GM15510 (cell line): ENCODE measurements around the gene DCHS2.

Experiments
- POLR2A ChIP-seq: IDR thresholded peaks from 3 replicates; pipeline ENCODE4 v1.6.1; 2011; ENCODE audit warnings: borderline replicate concordance; ENCODE audit not compliant: insufficient read length; ENCODE audit errors: extremely low read depth

Gene DCHS2

GRCh38 chr4:154390324-154390723 lies 101.3 kb downstream of the DCHS2 start:
- no peak for TF ChIP-seq POLR2A

GRCh38 chr4:154389148-154389547 lies 102.5 kb downstream of the DCHS2 start:
- no peak for TF ChIP-seq POLR2A

DNA sequence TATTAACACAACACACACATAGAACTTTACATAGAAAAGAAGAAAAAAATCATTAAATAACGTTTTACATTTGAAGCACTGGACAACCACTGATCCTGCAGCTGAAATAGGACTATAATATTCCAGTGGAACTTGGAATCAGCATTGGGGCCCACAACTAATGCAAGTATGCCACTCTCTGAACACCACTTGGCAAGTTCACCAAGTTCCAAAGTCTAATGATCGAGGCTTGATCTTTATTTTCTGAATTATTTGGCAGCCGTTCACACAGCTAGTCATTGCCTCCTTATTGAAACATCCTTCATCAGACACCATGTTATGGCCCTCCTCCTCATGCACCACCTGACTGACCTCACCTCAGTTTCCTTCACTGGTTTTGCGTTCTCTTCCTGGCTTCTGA lies 107.6 kb downstream of the DCHS2 start:
- TF ChIP-seq POLR2A: no peak

DNA sequence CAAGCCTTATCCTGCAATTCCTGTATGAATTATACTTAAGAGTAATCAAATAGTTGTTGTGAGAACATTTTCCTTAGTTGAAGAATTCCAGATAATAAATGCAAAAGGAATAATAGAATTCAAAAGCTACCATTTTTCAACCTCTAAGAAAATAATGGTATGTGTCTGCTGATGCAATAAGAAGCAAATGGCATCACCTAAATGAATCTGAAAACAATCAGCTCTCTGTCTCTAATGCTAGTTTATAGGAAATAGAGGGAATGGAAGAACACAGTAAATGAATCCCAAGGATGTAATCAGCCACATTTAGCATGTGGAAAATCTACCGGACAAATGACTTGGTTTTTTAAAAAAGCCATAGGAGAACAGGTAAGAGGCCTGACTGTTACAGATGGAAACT lies 115.1 kb downstream of the DCHS2 start:
- TF ChIP-seq POLR2A: no peak

GRCh38 chr4:154368060-154368459 lies 123.5 kb downstream of the DCHS2 start:
- no peak for TF ChIP-seq POLR2A

DNA sequence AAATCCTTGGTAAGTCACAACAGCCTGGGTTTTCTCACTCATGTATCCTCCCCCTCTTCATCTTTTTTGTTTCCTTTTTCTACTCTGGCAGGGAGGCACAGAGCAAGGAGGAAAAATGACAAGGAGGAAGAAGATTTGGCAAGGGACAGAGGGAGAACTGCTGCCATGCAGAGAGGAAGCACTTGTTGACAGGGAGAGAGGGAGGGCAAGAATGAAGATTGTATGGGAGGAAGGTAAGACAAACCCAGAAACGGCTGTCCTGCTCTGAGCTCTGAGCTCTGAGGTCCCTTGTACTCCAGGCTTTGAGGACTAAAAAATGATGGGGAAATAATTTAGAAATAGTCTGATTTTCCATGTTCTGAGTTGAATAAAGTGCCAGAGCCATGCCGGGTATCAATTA lies 123.9 kb downstream of the DCHS2 start:
- no peak for TF ChIP-seq POLR2A

DNA sequence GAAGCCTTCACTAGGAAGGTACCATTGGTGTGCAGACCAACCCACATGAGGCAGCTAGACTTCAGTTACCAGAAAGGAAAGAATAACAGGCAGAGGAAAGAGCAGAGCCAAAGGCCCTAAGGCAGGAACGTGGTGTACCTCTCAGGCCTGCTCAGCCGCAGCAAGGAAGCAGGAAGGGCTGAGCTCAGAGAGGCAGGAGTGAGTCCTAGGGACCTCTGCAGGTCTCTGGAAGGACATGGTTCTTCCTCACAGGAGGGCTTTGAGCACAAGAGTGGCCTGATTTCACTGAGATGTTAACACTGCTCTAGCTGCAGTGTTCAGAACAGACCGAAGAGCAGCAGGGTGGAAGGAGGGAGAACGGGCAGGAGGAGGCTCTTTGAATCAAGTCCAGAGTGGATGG lies 124.6 kb downstream of the DCHS2 start:
- no peak for TF ChIP-seq POLR2A

- no peak for TF ChIP-seq POLR2A
Observed at GRCh38 chr4:154364066-154364845, 127.3 kb downstream of the DCHS2 start.

DNA sequence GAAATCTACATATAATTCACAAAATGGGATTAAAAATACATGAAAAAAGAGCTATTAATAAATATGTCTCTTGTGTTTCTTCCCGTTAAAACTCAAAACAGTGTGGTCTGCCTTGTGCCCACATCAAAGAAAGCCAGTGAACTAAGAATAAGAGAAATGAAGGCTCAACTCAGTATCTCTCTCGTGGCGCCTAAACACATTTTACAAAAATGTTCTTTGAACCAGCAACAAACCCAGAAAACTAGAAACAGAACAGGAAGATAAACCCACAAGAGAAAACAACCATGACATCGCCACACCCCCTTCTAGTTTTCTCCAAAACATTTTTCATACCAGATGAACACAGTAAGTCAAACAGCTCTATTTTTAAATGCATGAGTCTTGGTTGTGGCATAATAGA lies 130.1 kb downstream of the DCHS2 start:
- no peak for TF ChIP-seq POLR2A

DNA sequence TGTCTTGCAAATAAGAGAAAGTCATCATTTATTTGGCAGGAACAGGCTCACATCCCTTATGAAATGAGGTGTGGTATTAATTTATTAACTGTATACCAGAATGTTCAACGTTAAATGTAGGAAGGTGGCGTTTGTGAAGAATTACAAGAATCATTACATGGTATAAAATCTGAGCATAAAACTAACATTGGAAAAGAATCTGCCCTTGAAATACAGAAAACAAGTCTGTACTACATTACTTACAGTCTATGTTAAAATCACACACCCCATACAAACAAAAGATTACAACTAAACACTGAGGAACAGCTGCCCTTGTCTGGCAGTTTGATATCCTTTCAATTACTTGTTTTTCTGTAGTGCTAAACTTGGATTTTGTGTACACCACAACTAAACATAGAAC lies 131.1 kb downstream of the DCHS2 start:
- TF ChIP-seq POLR2A: no peak

GRCh38 chr4:154354883-154355282 lies 136.7 kb downstream of the DCHS2 start:
- TF ChIP-seq POLR2A: no peak

DNA sequence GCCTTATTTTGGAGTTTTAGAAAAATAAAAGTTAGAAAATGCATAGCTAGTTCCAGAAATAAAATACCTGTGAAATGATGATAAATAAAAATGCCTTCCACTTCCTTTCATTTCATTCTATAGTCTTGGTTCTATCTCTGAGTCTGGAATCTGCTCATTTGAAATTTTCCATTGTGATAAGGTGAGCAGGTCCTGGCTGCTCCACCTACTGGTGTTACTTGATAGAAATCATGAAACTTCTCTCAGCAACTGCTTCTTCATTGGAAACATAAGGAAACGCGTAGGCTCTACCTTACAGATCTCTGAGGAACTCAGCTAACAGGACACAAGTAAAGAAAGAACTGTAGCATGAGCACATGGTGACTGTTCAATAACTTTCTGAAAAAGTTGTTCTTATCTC lies 141.8 kb downstream of the DCHS2 start:
- no peak for TF ChIP-seq POLR2A

DNA sequence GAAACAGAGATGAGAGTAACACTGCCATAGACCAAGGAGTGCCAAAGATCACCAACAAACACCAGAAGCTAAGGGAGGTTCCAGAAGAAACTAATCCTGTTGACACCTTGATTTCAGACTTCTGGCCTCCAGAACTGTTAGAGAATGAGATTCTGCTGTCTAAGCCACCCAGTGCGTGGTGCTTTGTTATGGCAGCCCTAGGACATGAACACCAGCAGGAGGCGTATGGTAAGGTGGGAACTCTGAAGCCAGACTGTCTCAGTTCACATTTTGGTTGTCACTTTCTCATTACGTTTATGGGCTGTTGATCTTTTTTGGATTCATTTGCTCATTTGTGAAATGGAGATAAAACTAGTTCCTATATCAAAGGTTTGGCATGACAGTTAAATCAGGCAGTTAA lies 142.9 kb downstream of the DCHS2 start:
- TF ChIP-seq POLR2A: no peak

DNA sequence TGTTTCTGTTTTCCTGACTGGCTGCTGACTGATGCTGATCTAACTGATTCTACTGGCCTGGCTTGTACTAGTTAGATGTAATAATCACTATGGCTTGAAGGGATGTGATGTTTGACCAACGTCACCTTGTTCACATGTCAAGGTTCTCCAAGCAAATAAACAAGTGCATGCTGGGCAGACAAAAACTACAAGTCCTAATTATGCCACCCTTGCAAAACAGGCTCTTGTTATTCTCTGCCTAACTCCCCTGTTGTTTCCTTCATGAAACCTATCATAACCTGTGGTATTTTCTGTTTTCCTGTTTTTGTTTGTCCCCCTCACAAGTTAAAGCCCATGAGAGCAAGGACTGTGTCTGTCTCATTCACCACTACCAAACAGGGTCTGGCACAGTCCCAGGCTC lies 146.2 kb downstream of the DCHS2 start:
- no peak for TF ChIP-seq POLR2A

DNA sequence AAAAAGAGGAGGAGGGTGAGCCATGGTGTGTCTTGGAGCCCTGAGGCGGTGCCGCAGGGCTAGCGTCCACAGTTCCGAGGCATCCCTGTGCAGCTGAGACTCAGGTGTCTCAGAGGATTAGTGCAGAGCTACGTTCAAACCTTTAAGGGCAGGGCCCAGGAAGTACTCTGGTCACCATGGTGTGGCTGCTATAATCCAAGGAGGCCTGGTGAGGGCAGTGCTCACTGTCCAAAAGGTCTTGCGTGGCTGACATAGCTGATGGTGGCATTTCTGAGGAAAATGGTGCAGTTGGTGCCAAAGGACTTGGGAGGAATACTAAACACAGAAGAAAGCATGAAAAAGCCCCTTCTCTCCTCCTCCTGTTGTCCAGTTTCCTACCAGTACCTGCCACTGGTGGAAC lies 146.9 kb downstream of the DCHS2 start:
- TF ChIP-seq POLR2A: no peak

GRCh38 chr4:154343651-154344050 lies 147.9 kb downstream of the DCHS2 start:
- no peak for TF ChIP-seq POLR2A

GRCh38 chr4:154341448-154341847 lies 150.2 kb downstream of the DCHS2 start:
- no peak for TF ChIP-seq POLR2A
